ENCODE data around the gene TGFA.

The TGFA gene

GRCh38 chr2:70552501-70553333, 909 bp downstream of the TGFA start:
- no peak for DNase-seq (ENCODE audit: low spot score)

- DNase-seq (ENCODE audit: low spot score) = no peak
Measured at GRCh38 chr2:70551167-70551566, 2.5 kb downstream of the TGFA start.

GRCh38 chr2:70549962-70550361, 3.7 kb downstream of the TGFA start:
- no peak for DNase-seq (ENCODE audit: low spot score)

- no peak for DNase-seq (ENCODE audit: low spot score)
Measured at GRCh38 chr2:70549064-70549710, 4.4 kb downstream of the TGFA start.

- DNase-seq (ENCODE audit: low spot score) = no peak
Measured at GRCh38 chr2:70548233-70548632, 5.4 kb downstream of the TGFA start.

GRCh38 chr2:70546885-70547284, 6.7 kb downstream of the TGFA start:
- DNase-seq (ENCODE audit: low spot score) = no peak

- DNase-seq (ENCODE audit: low spot score) = no peak
Measured at GRCh38 chr2:70546376-70546775, 7.2 kb downstream of the TGFA start.

GRCh38 chr2:70541481-70542020, 12.1 kb downstream of the TGFA start:
- DNase-seq (ENCODE audit: low spot score) = no peak

GRCh38 chr2:70537840-70538239, 15.8 kb downstream of the TGFA start:
- no peak for DNase-seq (ENCODE audit: low spot score)

- no peak for DNase-seq (ENCODE audit: low spot score)
Measured at GRCh38 chr2:70536517-70537055, 17.0 kb downstream of the TGFA start.

- no peak for DNase-seq (ENCODE audit: low spot score)
Measured at GRCh38 chr2:70535573-70535972, 18.1 kb downstream of the TGFA start.

- DNase-seq (ENCODE audit: low spot score) = no peak
Measured at GRCh38 chr2:70534183-70534836, 19.3 kb downstream of the TGFA start.

GRCh38 chr2:70532244-70532935, 21.2 kb downstream of the TGFA start:
- no peak for DNase-seq (ENCODE audit: low spot score)

- DNase-seq (ENCODE audit: low spot score) = no peak
Measured at GRCh38 chr2:70531419-70532086, 22.1 kb downstream of the TGFA start.

- DNase-seq (ENCODE audit: low spot score) = no peak
Measured at GRCh38 chr2:70529610-70530009, 24.0 kb downstream of the TGFA start.

- no peak for DNase-seq (ENCODE audit: low spot score)
Measured at GRCh38 chr2:70528929-70529328, 24.7 kb downstream of the TGFA start.

GRCh38 chr2:70528276-70528675, 25.4 kb downstream of the TGFA start:
- DNase-seq (ENCODE audit: low spot score) = no peak

- no peak for DNase-seq (ENCODE audit: low spot score)
Measured at GRCh38 chr2:70527447-70528080, 26.1 kb downstream of the TGFA start.

- DNase-seq (ENCODE audit: low spot score) = no peak
Measured at GRCh38 chr2:70526126-70526525, 27.5 kb downstream of the TGFA start.

GRCh38 chr2:70525032-70525431, 28.6 kb downstream of the TGFA start:
- DNase-seq (ENCODE audit: low spot score) = no peak
